IPS-15b (cell line): Measurements from ENCODE around the gene ASTN2.

Source experiments
- H3K27me3 ChIP-seq: one replicate; pipeline ENCODE4 v1.6.1; 2013; ENCODE audit warnings: low read length; ENCODE audit not compliant: control insufficient read depth, insufficient read depth
- H3K36me3 ChIP-seq: one replicate; pipeline ENCODE4 v1.6.1; 2013; ENCODE audit warnings: low read length; ENCODE audit not compliant: control insufficient read depth, insufficient read depth
- H3K4me1 ChIP-seq: one replicate; pipeline ENCODE4 v1.6.1; 2013; ENCODE audit warnings: mild to moderate bottlenecking, low read length; ENCODE audit not compliant: control insufficient read depth, insufficient read depth
- H3K4me3 ChIP-seq: one replicate; pipeline ENCODE4 v1.5.1; 2013; ENCODE audit warnings: low read depth, low read length
- H3K9ac ChIP-seq: one replicate; pipeline ENCODE4 v1.6.1; 2013; ENCODE audit warnings: low read depth, mild to moderate bottlenecking, low read length
- H3K9me3 ChIP-seq: one replicate; pipeline ENCODE4 v1.6.1; 2013; ENCODE audit warnings: mild to moderate bottlenecking, low read length; ENCODE audit not compliant: control insufficient read depth, insufficient read depth

Gene ASTN2

DNA sequence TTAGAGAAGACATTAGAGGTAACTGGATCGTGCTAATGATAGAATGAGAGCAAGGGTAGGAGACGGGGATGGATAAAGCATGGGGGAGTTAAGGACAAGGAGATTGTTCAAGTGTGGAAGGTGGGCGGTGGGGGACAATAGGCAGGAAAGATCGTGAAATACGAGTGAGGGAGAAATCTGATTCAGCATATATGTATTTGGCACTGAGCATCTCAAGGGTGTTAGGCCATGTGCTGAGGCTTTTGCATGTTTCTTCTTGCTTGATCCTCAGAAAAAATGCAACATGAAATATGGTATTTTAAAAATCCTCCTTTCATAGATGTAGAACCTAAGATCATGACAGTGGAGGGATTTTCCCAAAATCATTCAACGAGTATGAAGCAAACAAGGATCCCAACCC lies 1020.8 kb downstream of the ASTN2 start:
- Histone ChIP-seq H3K36me3 (no peaks in the 10 kb centered on the region), H3K4me1 (no peaks in the 10 kb centered on the region), H3K9me3 (no peaks in the 10 kb centered on the region)

DNA sequence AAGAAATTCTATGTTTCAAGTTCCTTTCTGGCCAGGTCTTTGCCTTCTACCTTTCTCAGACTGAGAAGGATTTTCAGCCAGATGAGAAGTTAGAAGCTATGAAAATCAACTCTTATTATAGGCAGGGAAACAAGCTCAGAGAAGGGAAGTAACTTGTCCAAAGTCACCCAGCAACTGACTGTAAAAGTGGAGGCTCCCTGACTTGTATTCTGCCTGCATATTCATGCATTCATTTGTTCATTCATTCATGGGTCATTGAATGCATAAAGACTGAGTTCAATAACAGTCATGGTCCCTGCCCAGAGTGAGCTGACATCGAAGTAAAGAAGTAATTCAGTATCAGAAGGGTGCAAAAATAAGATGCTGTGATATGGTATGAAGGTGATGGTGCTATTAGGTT lies 1021.7 kb downstream of the ASTN2 start:
- Histone ChIP-seq H3K27me3 (no peaks in the 10 kb centered on the region), H3K9me3 (no peaks in the 10 kb centered on the region), H3K4me3 (no peak overlapping the region), H3K36me3 (no peaks in the 10 kb centered on the region), H3K9ac (no peak overlapping the region), H3K4me1 (no peaks in the 10 kb centered on the region)

More for the DNA sequence above, 1020.8 kb downstream of the ASTN2 start:
- H3K4me3 ChIP-seq, result no peak overlapping the region
- no peak overlapping the region for H3K9ac ChIP-seq
- H3K27me3 ChIP-seq, result no peaks in the 10 kb centered on the region

DNA sequence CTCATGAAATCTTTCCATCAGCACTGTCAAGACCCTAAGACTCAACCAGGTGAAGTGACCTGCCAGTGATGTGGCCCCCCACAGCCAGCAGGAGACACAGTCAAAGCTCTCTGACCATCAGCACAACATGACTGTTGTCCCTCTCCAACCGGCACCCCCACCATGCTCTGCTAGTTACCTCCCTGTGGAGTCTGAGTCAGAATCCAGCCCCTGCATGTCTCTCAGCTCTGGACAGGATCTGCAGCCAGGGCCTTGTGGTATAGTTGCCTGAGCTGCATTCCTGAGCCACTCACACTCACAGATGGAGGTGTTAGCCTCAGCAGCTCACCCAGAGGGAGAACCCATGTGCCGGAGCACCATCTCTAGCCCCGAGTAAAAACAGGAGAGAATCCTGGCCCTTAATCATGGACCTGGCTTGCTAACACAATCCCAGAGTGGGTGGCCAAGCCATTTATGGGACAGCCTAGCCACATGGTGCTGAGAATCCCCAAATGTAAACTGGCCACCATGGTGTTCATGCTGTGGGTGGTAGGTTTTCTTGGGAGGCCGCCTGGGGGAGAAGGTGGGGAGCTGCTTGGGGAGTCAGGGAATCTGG lies 1023.5 kb downstream of the ASTN2 start:
- no peaks in the 10 kb centered on the region for H3K4me1 ChIP-seq
- H3K9me3 ChIP-seq, result no peaks in the 10 kb centered on the region
- no peak overlapping the region for H3K4me3 ChIP-seq
- no peak overlapping the region for H3K9ac ChIP-seq
- H3K27me3 ChIP-seq, result no peaks in the 10 kb centered on the region
- H3K36me3 ChIP-seq, result no peaks in the 10 kb centered on the region

DNA sequence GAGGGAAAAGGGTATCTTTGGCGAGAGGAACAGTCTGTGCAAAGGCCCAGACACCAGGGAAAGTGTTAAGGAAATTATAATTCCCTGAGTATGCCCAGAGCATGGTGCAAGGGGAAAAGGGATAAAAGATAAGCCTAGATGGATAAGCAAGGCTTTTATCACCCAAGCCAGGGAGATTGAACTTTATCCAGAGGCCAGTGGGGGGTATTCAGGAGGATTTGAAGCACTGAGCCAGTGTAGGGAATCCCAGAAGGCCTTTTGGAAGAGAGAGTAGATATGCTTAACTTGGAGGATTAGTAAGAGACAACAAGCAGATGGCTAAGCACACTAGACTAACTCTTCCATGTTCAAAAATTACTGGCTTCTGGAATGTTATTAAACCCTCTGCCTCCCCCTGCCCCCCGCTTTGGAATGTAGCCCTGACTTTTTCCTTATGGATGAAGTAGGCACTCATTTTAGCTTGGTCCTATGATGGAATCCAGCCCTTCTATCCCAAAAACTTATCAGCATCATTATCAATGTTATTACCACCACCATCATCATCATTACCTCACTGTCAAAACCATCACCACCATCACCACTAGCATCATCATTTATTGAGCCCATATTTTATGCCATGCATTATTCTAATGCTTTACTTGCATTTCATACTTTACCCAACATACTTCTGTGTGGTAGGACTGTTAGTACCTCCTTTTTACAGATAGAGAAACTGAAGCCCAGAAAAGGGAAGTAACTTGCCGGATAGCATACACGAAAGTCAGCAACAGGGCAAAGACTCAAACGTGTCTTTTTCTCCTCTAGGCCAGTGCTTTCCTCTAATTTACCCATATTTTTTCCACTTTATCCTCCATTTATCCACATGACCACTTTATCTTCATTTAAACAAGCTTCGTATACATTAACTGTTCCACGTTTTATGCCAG lies 1024.3 kb downstream of the ASTN2 start:
- H3K9me3 ChIP-seq, result no peaks in the 10 kb centered on the region
- H3K4me3 ChIP-seq, result no peak overlapping the region
- no peaks in the 10 kb centered on the region for H3K4me1 ChIP-seq
- no peaks in the 10 kb centered on the region for H3K36me3 ChIP-seq
- H3K9ac ChIP-seq, result no peak overlapping the region
- no peaks in the 10 kb centered on the region for H3K27me3 ChIP-seq

DNA sequence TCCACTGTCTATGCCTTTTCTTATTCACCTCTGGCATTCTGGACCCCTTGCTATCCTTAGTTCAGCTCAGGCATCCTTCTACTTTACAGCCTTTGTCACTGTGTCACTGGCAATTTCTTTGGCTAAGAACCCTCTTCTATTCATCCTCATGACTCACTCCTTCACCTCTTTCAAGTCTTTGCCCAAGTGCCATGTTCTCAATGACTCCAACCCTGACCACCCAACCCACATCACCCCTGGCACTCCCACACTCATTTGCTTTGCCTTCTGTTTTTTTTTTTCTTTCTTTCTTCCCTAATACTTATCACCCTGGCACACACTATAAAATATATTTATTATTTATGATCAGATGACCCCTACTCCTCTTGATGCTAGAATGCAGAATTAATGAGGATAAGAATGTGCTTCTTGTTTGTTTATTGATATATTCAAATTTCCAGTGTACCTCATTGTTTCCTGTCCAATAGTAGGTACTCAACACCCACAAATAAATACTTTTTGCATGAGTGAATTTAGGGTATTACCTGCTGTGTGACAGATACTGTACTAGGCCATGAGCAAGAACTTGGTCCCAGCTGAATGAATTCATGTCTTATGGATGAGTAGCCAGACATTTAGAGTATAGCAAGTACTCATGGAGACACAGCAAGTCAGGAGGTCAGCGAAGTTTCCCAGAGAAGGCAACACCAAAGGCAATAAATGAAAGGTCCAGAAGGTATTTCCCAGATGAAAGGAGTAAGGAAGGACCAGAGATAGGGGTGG lies 1025.1 kb downstream of the ASTN2 start:
- Histone ChIP-seq H3K4me3 (no peak overlapping the region), H3K36me3 (no peaks in the 10 kb centered on the region), H3K9me3 (no peaks in the 10 kb centered on the region), H3K4me1 (no peaks in the 10 kb centered on the region), H3K9ac (no peak overlapping the region), H3K27me3 (no peaks in the 10 kb centered on the region)

DNA sequence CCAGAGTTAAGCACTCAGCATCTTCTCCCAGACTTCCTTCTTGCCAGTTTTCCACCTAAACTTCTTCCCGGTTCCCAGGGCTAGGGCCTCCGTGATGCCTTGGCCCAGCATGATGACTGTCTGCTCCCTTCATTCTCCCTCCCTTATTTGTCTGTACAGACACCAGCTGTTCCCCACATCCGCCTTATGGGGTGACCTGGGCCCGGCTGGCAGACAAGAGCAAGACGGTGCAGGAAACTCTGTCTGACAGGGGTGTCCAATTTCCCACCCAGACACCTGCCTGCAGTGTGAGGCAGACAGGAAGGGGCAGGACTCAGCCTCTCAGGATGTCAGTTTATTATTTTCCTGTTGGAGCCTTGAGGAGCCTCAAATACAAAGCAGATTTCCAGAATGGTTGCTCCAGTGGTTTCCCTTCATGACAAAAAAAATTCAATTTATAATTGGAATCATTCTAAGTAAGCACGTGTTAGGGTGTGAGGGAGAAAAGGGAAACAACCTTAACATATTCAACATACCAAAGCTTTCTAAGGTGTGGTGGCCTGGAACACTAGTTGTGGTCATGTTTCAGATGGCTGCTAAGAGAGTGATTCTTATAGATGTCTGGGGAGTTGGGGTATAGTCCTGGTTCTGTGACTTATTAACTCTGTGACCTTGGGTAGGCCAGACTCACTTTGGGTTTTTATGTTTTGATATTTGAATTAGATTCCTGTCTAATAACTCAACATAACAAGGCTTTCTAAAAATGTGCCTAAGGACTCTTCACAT lies 1026.7 kb downstream of the ASTN2 start:
- H3K9ac ChIP-seq, result no peak overlapping the region
- no peaks in the 10 kb centered on the region for H3K9me3 ChIP-seq
- no peaks in the 10 kb centered on the region for H3K36me3 ChIP-seq
- H3K27me3 ChIP-seq, result no peaks in the 10 kb centered on the region
- H3K4me1 ChIP-seq, result no peaks in the 10 kb centered on the region
- no peak overlapping the region for H3K4me3 ChIP-seq

DNA sequence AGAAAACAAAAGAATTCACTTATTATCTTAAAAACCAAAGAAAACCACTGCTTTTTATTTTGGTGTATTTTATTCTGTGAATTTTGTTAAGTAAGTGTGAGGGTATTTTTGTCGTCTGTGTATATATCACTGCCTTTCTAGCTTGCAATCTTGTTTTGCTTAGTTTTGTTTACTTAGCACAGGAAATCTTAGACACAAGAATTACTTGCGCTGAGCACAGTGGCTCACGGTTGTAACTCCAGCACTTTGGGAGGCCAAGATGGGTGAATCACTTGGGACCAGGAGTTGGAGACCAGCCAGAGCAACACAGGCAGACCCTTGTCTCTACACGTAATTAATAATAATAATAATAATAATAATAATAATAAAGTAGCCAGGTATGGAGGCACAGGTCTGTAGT lies 1030.9 kb downstream of the ASTN2 start:
- Histone ChIP-seq H3K9me3 (no peaks in the 10 kb centered on the region), H3K4me1 (no peaks in the 10 kb centered on the region), H3K36me3 (no peaks in the 10 kb centered on the region), H3K9ac (no peak overlapping the region), H3K27me3 (no peaks in the 10 kb centered on the region), H3K4me3 (no peak overlapping the region)

DNA sequence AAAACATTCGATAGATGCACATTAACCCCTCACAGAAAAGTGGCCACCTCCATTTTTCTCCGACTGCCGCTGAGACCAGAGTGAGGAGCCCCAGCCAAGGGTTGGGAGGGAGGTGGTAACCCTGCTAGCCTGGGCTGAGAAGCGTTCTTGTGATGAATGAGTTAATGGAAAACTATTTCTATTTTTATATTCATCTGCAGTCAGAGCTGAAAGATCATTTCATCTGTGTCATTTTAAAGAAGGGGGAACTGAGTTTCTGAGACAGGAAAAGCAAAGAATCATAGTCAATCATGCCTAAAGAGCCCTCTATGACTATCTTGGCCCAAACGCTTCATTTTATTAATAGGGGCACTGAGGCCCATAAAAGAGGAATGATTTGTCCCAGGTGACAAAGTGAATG lies 1031.7 kb downstream of the ASTN2 start:
- Histone ChIP-seq H3K9ac (no peak overlapping the region), H3K9me3 (no peaks in the 10 kb centered on the region), H3K27me3 (no peaks in the 10 kb centered on the region), H3K4me3 (no peak overlapping the region), H3K4me1 (no peaks in the 10 kb centered on the region), H3K36me3 (no peaks in the 10 kb centered on the region)

DNA sequence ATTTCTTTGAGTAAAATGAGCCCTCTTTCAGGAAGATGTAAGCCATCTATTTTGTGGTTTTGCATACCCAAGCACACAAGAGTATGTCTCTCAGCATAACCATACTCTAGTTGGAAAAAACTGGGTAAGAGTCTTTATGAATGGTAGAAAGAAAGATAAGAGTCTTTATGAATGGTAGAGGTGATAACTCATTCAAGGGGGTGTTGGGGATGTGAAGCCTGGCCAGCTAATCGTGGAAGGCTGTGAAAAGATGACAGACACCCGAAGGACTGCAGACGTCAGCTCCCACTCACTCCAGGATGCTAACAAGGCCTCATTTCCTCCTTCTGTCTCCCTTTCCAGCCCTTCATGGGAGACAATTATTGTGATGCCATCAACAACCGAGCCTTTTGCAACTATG lies 1032.8 kb downstream of the ASTN2 start:
- H3K36me3 ChIP-seq, result no peaks in the 10 kb centered on the region
- no peak overlapping the region for H3K9ac ChIP-seq
- H3K4me1 ChIP-seq, result no peaks in the 10 kb centered on the region
- H3K27me3 ChIP-seq, result no peaks in the 10 kb centered on the region
- no peak overlapping the region for H3K4me3 ChIP-seq
- H3K9me3 ChIP-seq, result no peaks in the 10 kb centered on the region

DNA sequence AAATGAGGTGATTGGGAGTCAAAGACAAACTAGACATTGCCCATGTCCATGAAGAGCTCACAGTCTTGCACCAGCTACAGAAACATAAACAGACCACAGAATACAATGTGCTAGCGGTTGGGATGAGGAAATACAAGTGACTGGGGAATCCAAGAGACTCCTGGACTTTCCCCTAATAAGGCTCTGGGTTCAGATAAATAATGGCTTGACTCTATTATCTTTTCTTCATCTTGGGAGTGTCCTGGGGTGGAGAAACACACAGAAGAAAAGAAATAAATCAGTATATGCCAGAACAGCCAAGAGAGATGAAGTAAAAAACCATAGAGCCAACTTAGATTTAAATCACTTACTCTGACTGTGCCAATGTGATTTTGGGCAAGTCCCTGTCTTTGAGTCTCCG lies 1033.5 kb downstream of the ASTN2 start:
- H3K9ac ChIP-seq, result no peak overlapping the region
- H3K4me1 ChIP-seq, result no peaks in the 10 kb centered on the region
- no peak overlapping the region for H3K4me3 ChIP-seq
- no peaks in the 10 kb centered on the region for H3K36me3 ChIP-seq
- H3K9me3 ChIP-seq, result no peaks in the 10 kb centered on the region
- H3K27me3 ChIP-seq, result no peaks in the 10 kb centered on the region

DNA sequence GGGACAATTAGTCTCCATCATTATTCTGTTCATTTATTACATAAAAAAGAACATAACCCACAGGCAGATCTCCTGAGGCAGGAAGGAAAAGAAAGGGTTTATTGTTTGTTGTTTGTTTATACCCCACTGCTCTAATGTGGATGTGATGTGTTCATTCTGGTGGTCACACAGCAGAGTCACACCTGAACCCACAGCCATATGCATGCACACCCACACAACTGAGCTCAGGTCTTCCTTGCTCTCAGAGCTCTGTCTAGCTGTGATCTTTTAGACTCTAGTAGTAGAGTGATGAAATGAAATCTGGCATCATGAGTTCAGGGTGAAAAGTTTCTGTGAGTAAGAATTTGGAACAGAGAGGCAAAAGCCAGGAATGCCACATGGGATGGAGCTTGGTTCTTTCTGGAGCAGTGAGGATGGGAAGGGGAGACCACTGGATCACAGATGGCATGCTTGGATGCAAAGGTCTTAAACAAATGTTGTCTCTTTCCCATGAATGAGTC lies 1034.3 kb downstream of the ASTN2 start:
- Histone ChIP-seq H3K4me1 (no peaks in the 10 kb centered on the region), H3K4me3 (no peak overlapping the region), H3K9me3 (no peaks in the 10 kb centered on the region), H3K27me3 (no peaks in the 10 kb centered on the region), H3K36me3 (no peaks in the 10 kb centered on the region), H3K9ac (no peak overlapping the region)
